K562 (cell line): ENCODE data around the gene USP44. TPM values are rescaled to one million over a fixed set of nuclear protein-coding genes. Genes with fewer than 3 reads are reported as not detected.

Experiments used
- ARID2 ChIP-seq: fragments of 450-650 bp; IDR thresholded peaks from 2 replicates; pipeline ENCODE4 v1.6.1; 2017; ENCODE audit warnings: antibody characterized with exemption, mild to moderate bottlenecking
- ARNT ChIP-seq, 2 experiments: fragments of 450-650 bp; IDR thresholded peaks; 2 replicates each; pipeline ENCODE4 v1.6.1; 2016; ENCODE audit warnings: mild to moderate bottlenecking in 1 of 2
- CEBPG ChIP-seq, 3 experiments: fragments of 200-800 bp in 1 of 3; sonication (Bioruptor generic) in 1 of 3; sonication (generic) in 1 of 3; formaldehyde crosslinking in 1 of 3; IDR thresholded peaks in 2 of 3; conservative IDR thresholded peaks in 1 of 3; 2 replicates each; pipeline versions ENCODE4 v1.6.1 to v1.8.0; 2016 to 2022; ENCODE audit warnings: missing compliant biosample characterization in 2 of 3, missing genetic modification characterization in 2 of 3, mild to moderate bottlenecking in 1 of 3, missing genetic modification reagents in 1 of 3
- GATA2 ChIP-seq: sonication (generic); formaldehyde crosslinking; IDR thresholded peaks from 2 replicates; pipeline ENCODE4 v1.4.0; 2020; ENCODE audit warnings: mild to moderate bottlenecking, missing genetic modification reagents
- HLTF ChIP-seq: fragments of 450-650 bp; IDR thresholded peaks from 2 replicates; pipeline ENCODE4 v1.6.1; 2016
- HNRNPH1 ChIP-seq: fragments of 200-400 bp; formaldehyde crosslinking; optimal IDR thresholded peaks from 2 replicates; pipeline ENCODE3; 2017; ENCODE audit warnings: low read depth, mild to moderate bottlenecking, low read length, moderate library complexity
- ILK ChIP-seq: fragments of 450-650 bp; IDR thresholded peaks from 2 replicates; pipeline ENCODE4 v1.6.1; 2016; ENCODE audit warnings: missing genetic modification characterization, low read depth, mild to moderate bottlenecking, missing compliant biosample characterization, moderate library complexity, borderline replicate concordance
- MCM3 ChIP-seq: fragments of 450-650 bp; IDR thresholded peaks from 2 replicates; pipeline ENCODE4 v1.6.1; 2016
- NCOA2 ChIP-seq, 2 experiments: fragments of 450-650 bp; IDR thresholded peaks; 2 replicates each; pipeline ENCODE4 v1.6.1; 2018; ENCODE audit warnings: mild to moderate bottlenecking in 2 of 2, moderate library complexity in 1 of 2; ENCODE audit not compliant: partially characterized antibody in 2 of 2
- NCOA4 ChIP-seq: fragments of 450-650 bp; IDR thresholded peaks from 2 replicates; pipeline ENCODE4 v1.6.1; 2018; ENCODE audit warnings: mild to moderate bottlenecking; ENCODE audit not compliant: partially characterized antibody
- NFRKB ChIP-seq: fragments of 450-650 bp; IDR thresholded peaks from 2 replicates; pipeline ENCODE4 v1.6.1; 2016; ENCODE audit warnings: low read depth
- PATZ1 ChIP-seq: fragments of 250-450 bp; sonication (Bioruptor Pico); IDR thresholded peaks from 2 replicates; pipeline ENCODE4 v1.5.0; 2020; ENCODE audit warnings: mild to moderate bottlenecking, borderline replicate concordance
- POLR3G ChIP-seq: IDR thresholded peaks from 2 replicates; pipeline ENCODE4 v1.6.1; 2011; ENCODE audit not compliant: insufficient read length, insufficient replicate concordance; ENCODE audit errors: extremely low read depth
- RHOXF2B ChIP-seq: fragments of 250-450 bp; sonication (Bioruptor Pico); conservative IDR thresholded peaks from 2 replicates; pipeline ENCODE4 v1.5.1; 2021
- SMAD1 ChIP-seq: fragments of 150-350 bp; IDR thresholded peaks from 2 replicates; pipeline ENCODE4 v1.6.1; 2014; ENCODE audit warnings: low read length, low read depth; ENCODE audit not compliant: partially characterized antibody
- SMARCC2 ChIP-seq: fragments of 450-650 bp; IDR thresholded peaks from 2 replicates; pipeline ENCODE4 v1.6.1; 2017; ENCODE audit warnings: antibody characterized with exemption, moderate library complexity, mild to moderate bottlenecking, low read depth
- SUPT5H ChIP-seq: fragments of 450-650 bp; IDR thresholded peaks from 2 replicates; pipeline ENCODE4 v1.6.1; 2016
- TAF1 ChIP-seq: IDR thresholded peaks from 2 replicates; pipeline ENCODE4 v1.6.1; 2011; ENCODE audit warnings: mild to moderate bottlenecking, low read length, moderate library complexity; ENCODE audit not compliant: insufficient read depth, control insufficient read depth, severe bottlenecking; ENCODE audit errors: extremely low read depth
- TBL1XR1 ChIP-seq, 2 experiments: IDR thresholded peaks; 2 replicates each; pipeline ENCODE4 v1.6.1; 2012; ENCODE audit warnings: improper control_type of control experiment in 2 of 2, low read length in 2 of 2, mild to moderate bottlenecking in 1 of 2
- TEAD1 ChIP-seq, 2 experiments: fragments of 450-650 bp in 1 of 2; sonication (generic) in 1 of 2; formaldehyde crosslinking; IDR thresholded peaks; 2 replicates each; pipeline versions ENCODE4 v1.4.0 to v1.8.0; 2020 to 2022; ENCODE audit warnings: mild to moderate bottlenecking in 2 of 2, missing genetic modification reagents in 1 of 2
- ZNF165 ChIP-seq: fragments of 250-450 bp; sonication (Bioruptor Pico); IDR thresholded peaks from 2 replicates; pipeline ENCODE4 v1.4.0; 2020; ENCODE audit warnings: borderline replicate concordance
- ZNF589 ChIP-seq: fragments of 200-800 bp; sonication (Bioruptor generic); IDR thresholded peaks from 2 replicates; pipeline ENCODE4 v1.6.1; 2016; ENCODE audit warnings: low read depth, missing genetic modification characterization, missing compliant biosample characterization
- polyA plus RNA-seq, 8 experiments: library from polyadenylated mRNA; depleted of rRNA in 4 of 8; stranded (reverse) in 5 of 8; unstranded in 3 of 8; fragments of >200 nt; fragmentation: Nextera tagmentation in 2 of 8; fragmentation: Illumina TruSeq in 1 of 8; extraction: Ambion mirVana in 2 of 8; extraction: Trizol in 1 of 8; gene quantifications; 2 replicates each; pipeline versions ENCODE4 v1.2.1 to v1.2.3, GENCODE V29; 2011 to 2014; ENCODE audit warnings: inconsistent platforms in 1 of 8, missing spikeins in 1 of 8
- total RNA-seq, 7 experiments: library from RNA; depleted of rRNA in 6 of 7; stranded (reverse); fragments of >200 nt in 6 of 7; fragmentation: Illumina TruSeq in 2 of 7; extraction: Trizol in 2 of 7; gene quantifications; 2 replicates each; pipeline versions ENCODE4 v1.2.1 to v1.2.3, GENCODE V29; 2011 to 2021; ENCODE audit warnings: low replicate concordance in 1 of 7
- TF ChIP-seq, protein P1 (sequence below): fragments of 200-800 bp; sonication (Bioruptor generic); IDR thresholded peaks from 2 replicates; pipeline ENCODE4 v1.6.1; 2017; ENCODE audit warnings: missing genetic modification characterization, missing compliant biosample characterization
- TF ChIP-seq, protein P2 (sequence below), 2 experiments: fragments of 450-650 bp; IDR thresholded peaks; 2 replicates each; pipeline ENCODE4 v1.6.1; 2016
- TF ChIP-seq, protein P3 (sequence below): fragments of 450-650 bp; IDR thresholded peaks from 2 replicates; pipeline ENCODE4 v1.6.1; 2016; ENCODE audit warnings: low read depth, mild to moderate bottlenecking, moderate library complexity

Gene USP44
- total and polyA plus RNA-seq, 9 of the 15 experiments (the other 6 are each of a cell fraction or from before 2014, with no cell fraction given): 2.1 to 5.7 (median 2.8) TPM

- TF ChIP-seq HNRNPH1: no peak
- TF ChIP-seq, protein P1, sequence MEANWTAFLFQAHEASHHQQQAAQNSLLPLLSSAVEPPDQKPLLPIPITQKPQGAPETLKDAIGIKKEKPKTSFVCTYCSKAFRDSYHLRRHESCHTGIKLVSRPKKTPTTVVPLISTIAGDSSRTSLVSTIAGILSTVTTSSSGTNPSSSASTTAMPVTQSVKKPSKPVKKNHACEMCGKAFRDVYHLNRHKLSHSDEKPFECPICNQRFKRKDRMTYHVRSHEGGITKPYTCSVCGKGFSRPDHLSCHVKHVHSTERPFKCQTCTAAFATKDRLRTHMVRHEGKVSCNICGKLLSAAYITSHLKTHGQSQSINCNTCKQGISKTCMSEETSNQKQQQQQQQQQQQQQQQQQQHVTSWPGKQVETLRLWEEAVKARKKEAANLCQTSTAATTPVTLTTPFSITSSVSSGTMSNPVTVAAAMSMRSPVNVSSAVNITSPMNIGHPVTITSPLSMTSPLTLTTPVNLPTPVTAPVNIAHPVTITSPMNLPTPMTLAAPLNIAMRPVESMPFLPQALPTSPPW (CRISPR knock-in tag): no peak
- peak in 1 of 2 experiments; percentile 27; a peak in 1 of 4 replicates for TF ChIP-seq TEAD1 (CRISPR knock-in tag; IDR thresholded peaks at IDR 0.05)
- TF ChIP-seq NFRKB: no peak
- TF ChIP-seq TBL1XR1 (IDR thresholded peaks at IDR 0.05; ENCODE audit: low read length in 2 of 2): peak in 1 of 2 experiments; percentile 65; a peak in 1 of 4 replicates
- no peak for TF ChIP-seq POLR3G
- no peak for TF ChIP-seq TAF1
- no peak for TF ChIP-seq RHOXF2B (CRISPR knock-in tag)
- TF ChIP-seq ARNT (IDR thresholded peaks at IDR 0.05): peak; percentile 61 to 72; a peak in 2 of 4 replicates
- TF ChIP-seq NCOA2 (IDR thresholded peaks at IDR 0.05; ENCODE audit: partially characterized antibody in 2 of 2): peak in 1 of 2 experiments; percentile 41
- TF ChIP-seq HLTF: no peak
- TF ChIP-seq, protein P2, sequence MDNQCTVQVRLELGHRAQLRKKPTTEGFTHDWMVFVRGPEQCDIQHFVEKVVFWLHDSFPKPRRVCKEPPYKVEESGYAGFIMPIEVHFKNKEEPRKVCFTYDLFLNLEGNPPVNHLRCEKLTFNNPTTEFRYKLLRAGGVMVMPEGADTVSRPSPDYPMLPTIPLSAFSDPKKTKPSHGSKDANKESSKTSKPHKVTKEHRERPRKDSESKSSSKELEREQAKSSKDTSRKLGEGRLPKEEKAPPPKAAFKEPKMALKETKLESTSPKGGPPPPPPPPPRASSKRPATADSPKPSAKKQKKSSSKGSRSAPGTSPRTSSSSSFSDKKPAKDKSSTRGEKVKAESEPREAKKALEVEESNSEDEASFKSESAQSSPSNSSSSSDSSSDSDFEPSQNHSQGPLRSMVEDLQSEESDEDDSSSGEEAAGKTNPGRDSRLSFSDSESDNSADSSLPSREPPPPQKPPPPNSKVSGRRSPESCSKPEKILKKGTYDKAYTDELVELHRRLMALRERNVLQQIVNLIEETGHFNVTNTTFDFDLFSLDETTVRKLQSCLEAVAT (IDR thresholded peaks at IDR 0.05): peak in 1 of 2 experiments; percentile 83; a peak in 2 of 4 replicates
- 0 out of 2 replicates have a peak, but pooled peaks have one; percentile 45 for TF ChIP-seq GATA2 (CRISPR knock-in tag)
- no peak for TF ChIP-seq MCM3
- no peak for TF ChIP-seq ILK
- TF ChIP-seq ZNF589 (CRISPR knock-in tag): no peak
- no peak for TF ChIP-seq NCOA4
- no peak for TF ChIP-seq ARID2
- TF ChIP-seq PATZ1 (CRISPR knock-in tag): no peak
- TF ChIP-seq SMAD1: no peak
- no peak for TF ChIP-seq ZNF165 (CRISPR knock-in tag)
- no peak for TF ChIP-seq SUPT5H
- peak; percentile 98 for TF ChIP-seq SMARCC2
- TF ChIP-seq, protein P3, sequence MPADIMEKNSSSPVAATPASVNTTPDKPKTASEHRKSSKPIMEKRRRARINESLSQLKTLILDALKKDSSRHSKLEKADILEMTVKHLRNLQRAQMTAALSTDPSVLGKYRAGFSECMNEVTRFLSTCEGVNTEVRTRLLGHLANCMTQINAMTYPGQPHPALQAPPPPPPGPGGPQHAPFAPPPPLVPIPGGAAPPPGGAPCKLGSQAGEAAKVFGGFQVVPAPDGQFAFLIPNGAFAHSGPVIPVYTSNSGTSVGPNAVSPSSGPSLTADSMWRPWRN: peak; percentile 70; the same call in 1 of the 2 replicates
- no peak for TF ChIP-seq CEBPG (CRISPR knock-in tag; IDR thresholded peaks at IDR 0.05)
- TF ChIP-seq CEBPG (tag; conservative IDR thresholded peaks at IDR 0.05 in 1 of 2, IDR thresholded peaks at IDR 0.05 in 1 of 2): no peak
Measured at GRCh38 chr12:95516757-95517156, 34.5 kb downstream of the USP44 start (continued).
